ENCODE measurements around the gene TMEM8B.

DNA sequence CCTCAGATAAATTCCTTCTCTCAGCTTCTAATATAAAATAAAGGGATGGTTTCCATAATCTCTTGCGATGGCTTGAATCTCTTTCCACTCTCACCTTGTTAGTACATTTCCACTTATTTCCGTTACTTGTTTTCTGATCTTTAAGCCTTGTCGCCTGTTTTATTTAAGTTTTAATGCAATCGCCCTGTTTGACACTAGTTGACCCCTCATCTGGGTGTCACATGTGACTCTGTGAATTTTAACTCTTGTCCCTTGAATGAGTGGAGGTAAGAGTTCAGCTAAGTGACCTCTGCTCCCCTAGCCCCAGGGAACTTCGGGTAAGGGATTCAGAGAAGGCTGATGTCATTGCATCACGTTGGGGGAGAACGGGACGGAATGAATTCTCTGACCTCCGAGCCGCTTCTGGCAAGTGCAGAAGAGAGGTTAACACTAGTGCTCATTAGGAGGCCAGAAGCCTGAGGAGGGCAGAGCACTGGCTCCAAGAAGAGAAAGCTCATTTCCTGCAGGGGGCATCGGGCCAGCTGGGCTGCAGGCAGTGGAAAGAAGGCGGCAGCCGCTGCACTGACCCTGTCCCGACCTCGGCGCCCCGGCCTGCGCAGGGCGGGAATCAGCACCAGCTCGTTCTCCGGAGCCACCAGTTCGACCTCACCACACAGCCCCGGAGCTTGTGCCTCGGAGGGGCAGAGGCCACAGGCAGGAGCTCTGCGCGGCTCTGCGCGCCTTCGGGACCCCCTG lies 14.8 kb upstream of the TMEM8B start:
- no peak for TF ChIP-seq GATA2 (IDR thresholded peaks at IDR 0.05; ENCODE audit: low read depth, low read length)
- no peak for TF ChIP-seq GATA3 (IDR thresholded peaks at IDR 0.05; ENCODE audit: low read depth, low read length)
